HG03354 (cell line): Measurements from ENCODE around the gene IFNA4.
"Not testable (repeated sequence)": the region's sequence is repeated elsewhere in the genome, so short reads cannot be mapped to it uniquely, and the experiment has no call there.

Source experiments
- ATAC-seq: cut with Tn5 transposase; IDR thresholded peaks from one replicate; pipeline ENCODE4 v1.9.1; 2021; ENCODE audit warnings: mild to moderate bottlenecking; ENCODE audit not compliant: unreplicated experiment, poor library complexity, severe bottlenecking

Gene IFNA4

DNA sequence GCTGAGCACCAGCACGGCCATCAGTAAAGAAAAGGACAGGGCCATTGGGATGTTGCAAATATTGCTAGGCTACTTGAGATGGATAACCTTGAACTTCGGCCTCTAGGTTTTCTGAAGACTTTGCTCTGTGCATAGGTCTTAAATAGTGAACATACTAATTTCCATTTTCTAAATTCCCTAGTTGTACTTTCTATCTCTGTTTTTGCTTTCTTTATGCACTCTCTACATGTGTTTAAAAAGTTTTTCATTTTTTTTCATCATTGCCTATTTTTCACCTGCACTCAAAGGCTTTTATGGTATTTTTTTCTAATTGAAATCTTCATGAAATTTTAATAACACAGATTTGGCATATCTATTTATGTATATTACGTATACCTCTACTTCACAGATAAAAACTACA lies at the start of gene IFNA4:
IFNA4 (minus strand) TSS at position 101 of the 400 bp plus-strand sequence; CDS start at position 45, 56 bp downstream.
- not testable (repeated sequence) for ATAC-seq

DNA sequence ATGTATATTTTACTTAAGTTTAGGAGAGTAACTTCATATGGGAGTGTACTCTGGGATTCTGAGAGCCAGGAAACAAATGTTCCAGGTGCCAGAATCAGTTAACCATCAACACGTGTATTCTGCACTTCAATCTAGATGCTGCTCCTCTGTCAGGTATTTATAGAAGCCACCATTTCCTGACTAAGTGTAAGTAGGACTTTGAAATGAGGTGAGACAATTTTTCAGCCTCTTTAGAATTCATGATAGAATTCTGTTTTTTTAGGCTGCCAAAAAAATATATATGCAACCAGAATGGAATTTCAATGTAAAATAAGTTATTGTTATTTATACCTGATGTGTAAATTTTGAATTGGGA lies 49.0 kb upstream of the IFNA4 start:
- ATAC-seq, result peak; percentile 30

DNA sequence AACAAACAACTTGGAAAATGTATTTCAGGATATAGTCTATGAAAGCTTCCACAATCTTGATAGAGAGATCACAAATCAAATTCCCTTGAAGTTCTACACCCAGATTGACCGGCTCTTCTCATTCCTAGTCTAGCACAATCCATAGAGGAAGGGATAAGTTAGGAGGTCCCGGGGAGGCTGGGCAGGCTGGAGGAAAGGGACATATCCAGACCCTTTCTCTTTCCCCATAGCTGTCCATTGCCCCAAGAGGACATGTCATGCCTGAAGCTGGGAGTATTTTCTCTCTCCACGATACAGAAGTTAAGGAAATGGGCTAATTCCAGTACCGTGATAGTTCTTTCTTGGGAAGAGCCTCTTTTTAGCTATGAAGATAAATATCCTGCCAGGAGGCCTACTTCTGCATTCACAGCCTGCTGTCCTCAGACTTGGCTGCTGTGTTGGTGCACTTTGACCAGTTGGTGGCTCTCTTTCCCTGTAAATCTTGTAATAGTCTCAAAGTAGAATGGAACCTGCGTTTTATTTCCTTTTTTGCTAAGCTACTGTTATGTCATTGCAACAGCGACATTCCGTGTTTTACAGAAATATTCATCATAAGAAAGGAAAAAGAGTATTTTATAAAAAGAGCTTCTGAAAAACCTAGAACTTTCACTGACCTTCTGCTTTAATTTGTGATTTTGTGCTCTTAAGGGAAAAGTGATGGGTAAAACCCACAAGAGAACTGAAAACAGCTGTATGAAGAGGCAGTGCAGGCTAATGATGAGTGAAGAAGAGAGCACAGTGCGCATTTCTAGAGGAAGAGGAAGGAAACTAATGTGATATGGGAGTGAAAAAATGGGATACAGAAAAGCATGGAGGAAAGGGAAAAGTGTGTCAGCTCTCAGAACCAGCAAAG lies 48.3 kb upstream of the IFNA4 start:
- peak; percentile 90 for ATAC-seq

DNA sequence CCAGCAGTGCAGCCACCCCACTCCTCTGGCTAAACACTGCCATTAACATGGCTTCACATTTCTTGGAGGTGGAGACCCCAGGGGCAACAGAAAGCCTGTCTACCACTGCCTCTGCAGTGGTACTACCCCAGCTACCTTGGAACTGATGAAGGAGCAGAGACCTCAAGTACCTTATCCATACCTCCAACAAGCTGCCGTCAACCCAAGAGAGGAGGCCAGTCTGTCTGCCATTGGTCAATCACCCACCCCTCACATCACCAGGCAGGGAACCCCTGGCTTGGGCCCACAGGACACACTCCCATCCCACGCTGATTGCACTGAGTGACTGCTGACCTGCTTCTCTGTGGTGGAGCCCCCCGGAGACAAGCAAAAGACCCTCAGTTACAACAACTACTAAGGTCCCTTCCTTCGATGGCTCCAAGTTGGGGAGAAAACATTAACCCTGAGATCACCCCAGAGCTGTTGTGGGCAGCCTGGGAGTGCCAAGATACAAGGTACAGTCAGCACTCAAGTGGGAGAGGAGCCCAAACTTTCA lies 46.8 kb upstream of the IFNA4 start:
- ATAC-seq, result no peak

DNA sequence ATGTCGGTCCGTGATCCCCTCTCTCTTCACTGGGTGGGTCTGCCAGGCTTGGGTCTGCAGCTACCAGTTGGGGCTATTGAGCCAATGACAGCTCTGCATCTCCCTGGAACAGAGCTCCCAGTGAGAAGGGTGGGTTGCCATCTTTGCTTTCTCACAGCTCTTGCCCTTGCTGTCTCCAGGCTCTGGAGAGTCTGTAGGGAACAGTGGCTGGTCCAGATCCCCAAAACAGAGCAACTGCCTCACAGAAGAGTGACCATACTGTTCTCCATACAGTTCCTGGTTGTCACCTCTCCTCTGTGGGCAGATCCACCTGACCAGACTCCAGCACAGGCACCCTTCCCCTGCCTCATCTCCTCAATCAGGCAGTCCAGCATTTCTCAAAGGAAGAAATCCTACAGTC lies 45.9 kb upstream of the IFNA4 start:
- ATAC-seq, result no peak

DNA sequence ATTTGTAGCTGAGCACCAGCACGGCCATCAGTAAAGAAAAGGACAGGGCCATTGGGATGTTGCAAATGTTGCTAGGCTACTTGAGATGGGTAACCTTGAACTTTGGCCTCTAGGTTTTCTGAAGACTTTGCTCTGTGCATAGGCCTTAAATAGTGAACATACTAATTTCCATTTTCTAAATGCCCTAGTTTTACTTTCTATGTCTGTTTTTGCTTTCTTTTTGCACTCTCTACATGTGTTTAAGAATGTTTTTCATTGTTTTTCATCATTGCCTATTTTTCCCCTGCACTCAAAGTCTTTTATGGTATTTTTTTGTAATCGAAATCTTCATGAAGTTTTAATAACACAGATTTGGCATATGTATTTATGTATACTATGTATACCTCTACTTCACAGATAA lies 40.7 kb upstream of the IFNA4 start, which contains the start of gene IFNA17:
IFNA17 (minus strand) TSS at position 101 of the 400 bp plus-strand sequence; CDS start at position 52, 49 bp downstream.
- no peak for ATAC-seq

DNA sequence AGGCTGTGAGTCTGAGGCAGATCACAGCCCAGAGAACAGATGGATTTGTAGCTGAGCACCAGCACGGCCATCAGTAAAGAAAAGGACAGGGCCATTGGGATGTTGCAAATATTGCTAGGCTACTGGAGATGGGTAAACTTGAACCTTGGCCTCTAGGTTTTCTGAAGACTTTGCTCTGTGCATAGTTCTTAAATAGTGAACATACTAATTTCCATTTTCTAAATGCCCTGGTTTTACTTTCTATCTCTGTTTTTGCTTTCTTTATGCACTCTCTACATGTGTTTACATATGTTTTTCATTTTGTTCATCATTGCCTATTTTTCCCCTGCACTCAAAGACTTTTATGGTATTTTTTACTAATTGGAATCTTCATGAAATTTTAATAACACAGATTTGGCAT lies 29.8 kb upstream of the IFNA4 start, which contains the start of gene IFNA16:
IFNA16 (minus strand) TSS at position 101 of the 400 bp plus-strand sequence; CDS start at position 95, 6 bp downstream.
- ATAC-seq, result not testable (repeated sequence)

DNA sequence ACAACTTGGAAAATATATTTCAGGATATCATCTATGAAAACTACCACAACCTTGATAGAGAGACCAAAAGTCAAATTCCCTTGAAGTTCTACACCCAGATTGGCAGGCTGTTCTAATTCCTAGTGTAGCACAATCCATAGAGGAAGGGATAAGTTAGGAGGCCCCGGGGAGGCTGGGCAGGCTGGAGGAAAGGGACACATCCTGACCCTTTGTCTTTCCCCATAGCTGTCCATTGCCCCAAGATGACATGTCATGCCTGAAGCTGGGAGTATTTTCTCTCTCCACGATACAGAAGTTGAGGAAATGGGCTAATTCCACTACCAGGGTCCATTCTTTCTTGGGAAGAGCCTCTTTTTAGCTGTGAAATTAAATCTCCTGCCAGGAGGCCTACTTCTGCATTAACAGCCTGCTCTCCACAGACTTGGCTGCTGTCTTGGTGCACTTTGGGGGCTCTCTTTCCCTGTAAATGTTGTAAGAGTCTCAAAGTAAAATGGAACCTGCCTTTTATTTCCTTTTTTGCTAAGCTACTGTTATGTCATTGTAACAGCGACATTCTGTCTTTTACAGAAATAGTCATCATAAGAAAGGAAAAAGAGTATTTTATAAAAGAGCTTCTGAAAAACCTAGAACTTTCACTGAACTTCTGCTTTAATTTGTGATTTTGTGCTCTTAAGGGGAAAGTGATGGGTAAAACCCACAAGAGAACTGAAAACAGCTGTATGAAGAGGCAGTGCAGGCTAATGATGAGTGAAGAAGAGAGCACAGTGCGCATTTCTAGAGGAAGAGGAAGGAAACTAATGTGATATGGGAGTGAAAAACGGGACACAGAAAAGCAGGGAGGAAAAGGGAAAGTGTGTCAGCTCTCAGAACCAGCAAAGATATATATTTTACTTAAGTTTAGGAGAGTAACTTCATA lies 26.3 kb upstream of the IFNA4 start:
- peak; percentile 75 for ATAC-seq

DNA sequence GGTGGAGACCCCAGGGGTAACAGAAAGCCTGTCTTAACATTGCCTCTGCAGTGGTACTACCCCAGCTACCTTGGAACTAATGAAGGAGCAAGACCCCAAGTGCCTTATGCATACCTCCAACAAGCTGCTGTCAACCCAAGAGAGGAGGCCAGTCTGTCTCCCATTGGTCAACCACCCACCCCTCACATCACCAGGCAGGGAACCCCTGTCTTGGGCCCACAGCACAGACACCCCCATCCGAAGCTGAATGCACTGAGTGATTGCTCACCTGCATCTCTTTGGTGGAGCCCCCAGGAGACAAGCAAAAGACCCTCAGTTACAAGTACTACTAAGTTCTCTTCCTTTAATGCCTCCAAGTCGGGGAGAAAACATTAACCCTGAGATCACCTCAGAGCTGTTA lies 24.8 kb upstream of the IFNA4 start:
- not testable (repeated sequence) for ATAC-seq

DNA sequence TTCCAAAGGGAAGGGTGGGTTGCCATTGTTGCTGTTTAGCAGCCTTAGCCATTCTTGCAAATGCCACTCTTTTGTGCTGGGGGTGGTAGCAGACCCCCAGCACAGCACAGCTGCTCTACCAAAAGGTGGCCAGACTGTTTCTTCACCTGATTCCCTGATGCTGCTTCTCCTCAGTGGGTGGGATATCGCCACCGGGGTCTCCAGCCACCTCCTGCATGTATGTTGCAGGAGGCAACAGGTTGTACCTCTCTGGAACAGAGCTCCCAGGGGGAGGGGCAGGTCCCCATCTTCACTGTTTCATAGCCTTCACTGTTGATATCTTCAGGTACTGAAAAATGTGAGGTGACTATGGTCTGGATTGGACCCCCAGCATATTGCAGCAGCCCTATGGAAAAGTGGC lies 23.4 kb upstream of the IFNA4 start:
- not testable (repeated sequence) for ATAC-seq

DNA sequence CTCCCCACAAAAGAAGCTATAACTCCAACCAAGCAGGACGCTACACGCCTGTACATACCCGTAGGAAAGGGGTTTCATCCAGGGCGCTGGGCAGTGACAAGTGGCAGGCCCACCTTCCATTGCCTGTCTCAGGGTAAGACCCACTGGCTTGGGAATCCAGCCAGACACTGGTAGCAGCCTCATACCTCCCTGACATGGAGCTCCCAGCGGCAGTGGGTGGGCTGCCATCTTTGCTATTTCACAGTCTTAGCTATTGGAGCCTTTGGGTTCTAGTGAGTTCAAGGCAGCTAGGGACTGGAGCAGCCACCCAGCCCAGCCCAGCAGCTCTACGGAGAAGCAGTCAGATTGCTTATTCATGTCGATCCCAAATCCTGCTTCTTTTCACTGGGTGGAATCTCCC lies 22.9 kb upstream of the IFNA4 start:
- ATAC-seq, result no peak

DNA sequence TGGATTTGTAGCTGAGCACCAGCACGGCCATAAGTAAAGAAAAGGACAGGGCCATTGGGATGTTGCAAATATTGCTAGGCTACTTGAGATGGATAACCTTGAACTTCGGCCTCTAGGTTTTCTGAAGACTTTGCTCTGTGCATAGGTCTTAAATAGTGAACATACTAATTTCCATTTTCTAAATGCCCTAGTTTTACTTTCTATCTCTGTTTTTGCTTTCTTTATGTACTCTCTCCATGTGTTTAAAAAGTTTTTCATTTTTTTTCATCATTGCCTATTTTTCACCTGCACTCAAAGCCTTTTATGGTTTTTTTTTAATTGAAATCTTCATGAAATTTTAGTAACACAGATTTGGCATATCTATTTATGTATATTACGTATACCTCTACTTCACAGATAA lies 19.7 kb upstream of the IFNA4 start, which contains the start of gene IFNA10:
IFNA10 (minus strand) TSS at position 101 of the 400 bp plus-strand sequence; CDS start at position 55, 46 bp downstream.
- ATAC-seq, result not testable (repeated sequence)

DNA sequence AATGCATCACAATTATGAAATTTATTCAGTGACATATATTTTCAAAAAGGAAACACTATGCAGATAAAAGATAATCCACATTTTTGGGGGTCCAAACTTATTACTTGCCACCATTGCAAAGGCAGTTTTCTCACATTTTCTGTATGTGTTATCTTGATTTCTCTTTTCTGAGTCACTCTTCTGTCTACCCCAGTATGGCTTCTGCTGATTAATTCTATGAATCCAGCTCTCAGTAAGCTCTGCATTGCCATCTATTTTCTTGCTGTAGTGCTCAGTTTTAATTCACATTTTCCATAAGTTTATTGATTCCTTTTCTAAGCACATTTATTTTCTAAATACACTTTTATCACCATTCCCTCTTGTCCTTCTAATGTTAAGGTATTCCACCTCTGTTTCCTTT lies 17.8 kb upstream of the IFNA4 start:
- no peak for ATAC-seq

DNA sequence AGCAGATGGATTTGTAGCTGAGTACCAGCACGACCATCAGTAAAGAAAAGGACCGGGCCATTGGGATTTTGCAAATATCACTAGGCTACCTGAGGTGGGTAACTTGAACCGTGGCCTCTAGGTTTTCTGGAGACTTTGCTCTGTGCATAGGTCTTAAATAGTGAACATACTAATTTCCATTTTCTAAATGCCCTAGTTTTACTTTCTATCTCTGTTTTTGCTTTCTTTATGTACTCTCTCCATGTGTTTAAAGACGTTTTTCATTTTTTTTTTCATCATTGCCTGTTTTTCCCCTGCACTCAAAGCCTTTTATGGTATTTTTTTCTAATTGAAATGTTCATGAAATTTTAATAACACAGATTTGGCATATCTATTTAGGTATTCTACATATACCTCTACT lies 14.7 kb upstream of the IFNA4 start, which contains the start of gene IFNA7:
IFNA7 (minus strand) TSS at position 101 of the 400 bp plus-strand sequence; CDS start at position 61, 40 bp downstream.
- not testable (repeated sequence) for ATAC-seq

DNA sequence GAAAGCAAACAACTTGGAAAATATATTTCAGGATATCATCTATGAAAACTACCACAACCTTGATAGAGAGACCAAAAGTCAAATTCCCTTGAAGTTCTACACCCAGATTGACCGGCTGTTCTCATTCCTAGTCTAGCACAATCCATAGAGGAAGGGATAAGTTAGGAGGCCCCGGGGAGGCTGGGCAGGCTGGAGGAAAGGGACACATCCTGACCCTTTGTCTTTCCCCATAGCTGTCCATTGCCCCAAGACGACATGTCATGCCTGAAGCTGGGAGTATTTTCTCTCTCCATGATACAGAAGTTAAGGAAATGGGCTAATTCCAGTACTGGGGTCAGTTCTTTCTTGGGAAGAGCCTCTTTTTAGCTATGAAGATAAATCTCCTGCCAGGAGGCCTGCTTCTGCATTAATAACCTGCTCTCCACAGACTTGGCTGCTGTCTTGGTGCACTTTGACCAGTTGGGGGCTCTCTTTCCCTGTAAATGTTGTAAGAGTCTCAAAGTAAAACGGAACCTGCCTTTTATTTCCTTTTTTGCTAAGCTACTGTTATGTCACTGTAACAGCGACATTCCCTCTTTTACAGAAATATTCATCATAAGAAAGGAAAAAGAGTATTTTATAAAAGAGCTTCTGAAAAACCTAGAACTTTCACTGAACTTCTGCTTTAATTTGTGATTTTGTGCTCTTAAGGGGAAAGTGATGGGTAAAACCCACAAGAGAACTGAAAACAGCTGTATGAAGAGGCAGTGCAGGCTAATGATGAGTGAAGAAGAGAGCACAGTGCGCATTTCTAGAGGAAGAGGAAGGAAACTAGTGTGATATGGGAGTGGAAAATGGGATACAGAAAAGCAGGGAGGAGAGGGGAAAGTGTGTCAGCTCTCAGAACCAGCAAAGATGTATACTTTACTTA lies 7.7 kb upstream of the IFNA4 start:
- ATAC-seq, result peak; percentile 95

DNA sequence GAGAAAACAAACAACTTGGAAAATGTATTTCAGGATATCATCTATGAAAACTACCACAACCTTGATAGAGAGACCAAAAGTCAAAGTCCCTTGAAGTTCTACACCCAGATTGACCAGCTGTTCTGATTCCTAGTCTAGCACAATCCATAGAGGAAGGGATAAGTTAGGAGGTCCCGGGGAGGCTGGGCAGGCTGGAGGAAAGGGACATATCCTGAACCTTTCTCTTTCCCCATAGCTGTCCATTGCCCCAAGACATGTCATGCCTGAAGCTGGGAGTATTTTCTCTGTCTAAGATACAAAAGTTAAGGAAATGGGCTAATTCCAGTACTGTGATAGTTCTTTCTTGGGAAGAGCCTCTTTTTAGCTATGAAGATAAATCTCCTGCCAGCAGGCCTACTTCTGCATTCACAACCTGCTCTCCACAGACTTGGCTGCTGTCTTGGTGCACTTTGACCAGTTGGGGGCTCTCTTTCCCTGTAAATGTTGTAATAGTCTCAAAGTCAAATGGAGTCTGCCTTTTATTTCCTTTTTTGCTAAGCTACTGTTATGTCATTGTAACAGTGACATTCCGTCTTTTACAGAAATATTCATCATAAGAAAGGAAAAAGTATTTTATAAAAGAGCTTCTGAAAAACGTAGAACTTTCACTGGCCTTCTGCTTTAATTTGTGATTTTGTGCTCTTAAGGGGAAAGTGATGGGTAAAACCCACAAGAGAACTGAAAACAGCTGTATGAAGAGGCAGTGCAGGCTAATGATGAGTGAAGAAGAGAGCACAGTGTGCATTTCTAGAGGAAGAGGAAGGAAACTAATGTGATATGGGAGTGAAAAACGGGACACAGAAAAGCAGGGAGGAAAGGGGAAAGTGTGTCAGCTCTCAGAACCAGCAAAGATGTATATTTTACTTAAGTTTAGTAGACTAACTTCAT lies 4.3 kb downstream of the IFNA4 start:
- peak; percentile 97 for ATAC-seq

DNA sequence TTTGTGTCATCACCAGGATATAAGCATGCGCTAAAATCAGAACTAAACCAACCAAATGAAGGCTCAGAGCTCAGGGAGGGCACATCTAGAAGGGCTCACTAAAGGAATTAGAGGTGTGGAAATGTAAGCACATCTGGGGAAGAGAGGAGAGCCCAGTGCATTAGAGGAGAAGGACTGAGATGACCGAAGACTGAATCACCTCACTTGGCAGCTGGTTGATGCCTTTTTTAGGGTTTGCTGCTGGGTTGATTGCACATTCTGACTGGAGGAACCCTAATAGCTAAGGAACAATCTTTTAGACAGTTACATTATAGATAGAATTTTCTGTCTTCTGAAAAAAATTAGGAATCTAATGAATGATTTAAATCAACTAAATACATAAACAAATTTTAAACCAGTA lies 12.7 kb downstream of the IFNA4 start:
- ATAC-seq, result no peak

DNA sequence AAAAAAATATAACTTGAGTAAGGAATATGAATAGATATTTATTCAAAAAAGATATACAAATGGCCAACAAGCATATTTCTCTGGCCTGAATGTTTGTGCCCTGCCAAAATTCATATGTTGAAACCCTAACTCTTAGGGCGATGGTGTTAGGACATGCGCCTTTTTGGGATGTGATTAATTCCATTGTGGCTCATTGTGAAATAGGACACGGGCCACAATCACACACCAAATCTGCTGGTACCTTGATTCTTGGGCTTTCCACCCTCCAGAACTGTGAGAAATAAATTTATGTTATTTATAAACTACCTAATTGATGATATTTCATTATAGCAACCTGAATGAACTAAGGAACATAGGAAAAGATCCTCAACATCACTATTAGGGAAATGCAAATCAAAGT lies 15.2 kb downstream of the IFNA4 start:
- no peak for ATAC-seq
